Left ventricle myocardium superior (tissue), 1 donor: ENCODE data around the gene THOC5. TPM values are rescaled to one million over a fixed set of nuclear protein-coding genes. Genes with fewer than 3 reads are reported as not detected.
"Not testable (repeated sequence)": the region's sequence is repeated elsewhere in the genome, so short reads cannot be mapped to it uniquely, and the experiment has no call there.

Experiments
- ATAC-seq: fragments of 200-7000 bp; cut with Tn5 transposase; one replicate; pipeline ENCODE4 v1.9.1; 2020; ENCODE audit warnings: mild to moderate bottlenecking, moderate library complexity
- DNase-seq: peaks from one replicate; pipeline ENCODE4 v3.0.0-alpha.2; 2020
- intact Hi-C: fragments of 100-400 bp; cut with micrococcal nuclease; formaldehyde crosslinking; loops from one replicate; pipeline ENCODE4 v1.11.0; 2022
- total RNA-seq: library from RNA; stranded (reverse); fragmentation: NEBNext Ultra II Directional; extraction: Animal tissue kit (Norgen Biotek cat#: 25700); gene quantifications from one replicate; pipeline ENCODE4 v1.2.1, GENCODE V29; 2021
- donor health status: DM: no; HTN: yes; CAD: no; lungs with severe emphysema.

Gene THOC5
- total RNA-seq, 1 donor from 2014 or later, result 41.5 TPM

DNA sequence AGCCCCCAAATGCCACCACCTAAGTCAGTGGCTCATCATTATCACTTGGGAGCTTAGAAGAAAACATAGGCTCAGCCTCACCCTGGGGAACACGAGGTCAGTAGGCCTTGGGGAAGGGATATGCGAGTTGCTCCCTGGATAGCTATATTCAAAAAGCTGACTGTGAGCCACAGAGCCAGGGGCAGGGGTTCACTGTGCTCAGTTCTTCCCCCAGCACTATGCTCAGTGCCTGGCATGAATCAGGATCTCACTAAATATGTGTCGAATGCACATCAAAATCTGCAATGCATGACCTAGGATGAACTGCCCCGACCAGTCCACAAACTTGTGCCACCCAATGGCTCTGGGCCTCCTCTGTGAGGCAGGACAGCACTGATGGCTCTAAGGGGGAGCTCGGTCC, 35.1 kb downstream of the THOC5 start:
- no peak for ATAC-seq
- intact Hi-C loops, result no loop called here
- DNase-seq, result no peak

DNA sequence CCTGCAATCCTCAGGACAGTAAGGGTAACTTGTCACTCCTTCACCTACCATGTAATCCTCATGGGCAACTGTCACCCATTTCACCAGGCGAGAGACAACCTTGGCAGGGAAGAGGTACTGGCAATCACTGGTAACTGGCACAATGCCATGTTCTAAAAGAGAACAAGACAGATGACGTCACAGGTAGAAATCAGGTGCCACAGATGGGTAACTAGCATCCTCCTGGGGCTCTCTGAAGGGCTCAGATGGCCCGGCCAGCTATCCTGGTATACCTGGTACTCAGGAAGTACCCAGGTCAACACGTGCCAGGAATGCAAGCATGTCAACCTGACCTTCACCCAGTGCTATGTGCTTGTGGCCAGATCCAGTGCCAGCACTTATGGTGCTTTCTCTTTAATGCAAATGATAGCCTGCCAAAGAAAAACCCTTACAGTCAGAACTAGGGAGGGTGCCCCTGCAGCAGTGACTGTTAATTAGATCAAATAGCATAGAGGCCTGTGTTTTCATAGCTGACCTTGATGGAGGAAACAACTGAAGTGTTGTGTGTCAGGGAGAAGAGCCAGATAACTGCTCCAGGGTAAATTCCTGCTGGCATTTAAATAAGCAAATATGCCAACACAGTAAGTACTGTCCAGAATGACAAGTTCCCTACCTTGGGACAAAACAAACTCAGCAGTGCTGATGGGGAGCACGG, 36.2 kb downstream of the THOC5 start:
- DNase-seq (peak; percentile 41), ATAC-seq (peak; percentile 91)
- intact Hi-C loops, result no loop called here

DNA sequence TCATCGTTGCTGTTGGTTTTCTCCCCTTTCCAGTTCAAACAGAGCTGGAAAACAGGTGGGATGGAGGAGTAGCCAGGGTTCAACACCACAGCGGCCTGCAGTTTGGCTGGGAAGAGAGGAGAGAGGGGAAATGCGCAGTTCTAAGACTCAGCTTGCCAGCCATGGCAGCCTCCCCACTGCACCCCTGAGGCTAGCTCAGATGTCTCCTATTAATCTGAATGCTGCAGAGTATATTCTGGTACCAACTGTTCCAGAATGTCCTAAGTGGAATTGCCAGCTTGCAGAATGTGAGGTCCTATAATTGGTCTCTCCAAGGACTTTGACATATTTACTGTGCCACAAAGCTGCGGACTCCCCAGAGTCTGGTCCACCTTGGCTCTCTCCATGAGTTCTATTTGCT, 41.5 kb downstream of the THOC5 start:
- intact Hi-C loops, result no loop called here
- DNase-seq (no peak), ATAC-seq (no peak)

DNA sequence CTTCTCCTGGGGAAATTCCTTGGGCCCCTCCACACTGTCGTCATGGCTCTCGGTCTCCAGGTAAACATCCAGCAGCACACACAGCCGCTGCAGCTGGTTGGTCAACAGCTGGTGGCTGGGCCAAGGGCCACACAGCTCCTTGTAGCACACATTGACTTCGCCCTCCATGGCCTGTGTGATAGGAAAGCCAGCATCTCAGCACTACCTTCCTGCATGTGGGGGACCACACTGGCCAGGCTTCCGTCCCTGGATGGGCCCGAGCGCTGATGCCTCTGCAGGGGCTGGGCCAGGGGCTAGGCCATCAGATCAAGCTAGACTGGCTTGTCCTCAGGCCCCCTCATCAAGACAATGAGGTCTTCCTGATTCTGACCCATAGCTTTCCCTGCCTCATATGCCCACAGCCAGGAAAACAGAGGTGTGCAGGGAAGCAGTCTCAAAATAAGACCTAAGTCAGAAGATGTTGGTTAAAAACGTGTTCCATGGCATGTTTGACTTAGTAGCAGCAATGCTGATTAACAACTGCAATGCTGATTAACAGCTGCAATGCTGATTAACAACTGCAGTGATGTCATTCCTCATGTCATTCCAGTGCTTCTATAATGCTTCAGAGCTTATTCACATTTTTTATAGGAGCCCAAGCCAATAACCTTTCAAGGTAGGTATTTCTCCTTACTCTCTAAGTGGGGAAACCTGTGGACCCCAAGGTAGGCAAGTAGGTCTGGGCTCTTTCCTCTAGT, 42.3 kb downstream of the THOC5 start:
- intact Hi-C loops, result no loop called here
- DNase-seq (no peak), ATAC-seq (no peak)

DNA sequence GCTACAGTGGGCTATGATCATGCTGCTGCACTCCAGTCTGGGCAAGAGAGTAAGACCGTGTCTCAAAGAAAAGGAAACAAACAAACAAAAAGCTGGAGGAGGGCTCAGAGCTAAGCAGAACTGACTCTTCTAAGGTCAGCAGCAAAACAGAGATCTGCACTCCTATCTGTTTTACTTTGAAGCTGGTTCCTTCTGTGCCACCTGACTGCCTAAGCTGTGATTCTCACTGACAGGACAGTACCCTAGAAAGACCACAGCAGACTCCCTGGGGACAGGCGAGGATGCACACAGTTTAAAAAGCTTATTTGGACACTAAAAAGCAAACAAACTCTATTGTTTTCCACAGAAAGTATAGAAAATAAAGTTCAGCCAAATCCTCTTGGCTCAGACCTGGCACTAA, 43.0 kb downstream of the THOC5 start:
- intact Hi-C loops, result no loop called here
- no peak for DNase-seq
- no peak for ATAC-seq

DNA sequence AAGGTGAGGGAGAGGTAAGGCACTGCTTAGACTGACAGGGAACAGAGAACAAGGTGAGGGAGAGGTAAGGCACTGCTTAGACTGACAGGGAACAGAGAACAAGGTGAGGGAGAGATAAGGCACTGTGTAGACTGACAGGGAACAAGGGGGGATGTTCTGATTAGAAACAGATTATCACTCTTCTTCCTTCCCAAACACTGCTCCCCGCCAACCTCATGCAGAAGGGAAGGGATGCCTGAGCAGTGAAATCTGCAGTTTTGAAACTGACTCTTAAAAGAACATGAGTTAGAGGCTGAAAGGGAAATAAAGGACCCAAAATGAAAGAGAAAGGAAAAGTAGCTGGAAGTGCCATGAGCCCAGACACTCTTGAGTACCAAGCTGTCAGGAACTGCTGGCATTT, 43.7 kb downstream of the THOC5 start:
- no peak for DNase-seq
- intact Hi-C loops, result no loop called here
- ATAC-seq, result peak; percentile 33

DNA sequence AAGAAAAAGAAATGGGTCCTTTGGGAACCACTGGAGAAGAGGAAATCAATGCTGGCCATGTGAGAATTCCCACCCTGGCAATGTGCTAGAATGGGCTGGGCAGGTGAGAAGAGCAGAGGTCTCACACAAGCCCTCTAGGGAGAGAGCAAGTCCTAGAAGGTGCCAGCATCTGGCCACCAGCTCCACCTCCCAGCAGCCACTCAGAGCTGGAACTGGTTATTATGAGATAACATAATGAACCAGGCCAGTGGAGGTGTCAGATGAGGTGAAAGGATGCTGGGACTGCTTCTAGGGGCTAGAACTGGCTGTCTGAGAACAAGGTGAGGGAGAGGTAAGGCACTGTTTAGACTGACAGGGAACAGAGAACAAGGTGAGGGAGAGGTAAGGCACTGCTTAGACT, 44.3 kb downstream of the THOC5 start:
- DNase-seq (peak; percentile 39), ATAC-seq (peak; percentile 83)
- intact Hi-C loops, result no loop called here

DNA sequence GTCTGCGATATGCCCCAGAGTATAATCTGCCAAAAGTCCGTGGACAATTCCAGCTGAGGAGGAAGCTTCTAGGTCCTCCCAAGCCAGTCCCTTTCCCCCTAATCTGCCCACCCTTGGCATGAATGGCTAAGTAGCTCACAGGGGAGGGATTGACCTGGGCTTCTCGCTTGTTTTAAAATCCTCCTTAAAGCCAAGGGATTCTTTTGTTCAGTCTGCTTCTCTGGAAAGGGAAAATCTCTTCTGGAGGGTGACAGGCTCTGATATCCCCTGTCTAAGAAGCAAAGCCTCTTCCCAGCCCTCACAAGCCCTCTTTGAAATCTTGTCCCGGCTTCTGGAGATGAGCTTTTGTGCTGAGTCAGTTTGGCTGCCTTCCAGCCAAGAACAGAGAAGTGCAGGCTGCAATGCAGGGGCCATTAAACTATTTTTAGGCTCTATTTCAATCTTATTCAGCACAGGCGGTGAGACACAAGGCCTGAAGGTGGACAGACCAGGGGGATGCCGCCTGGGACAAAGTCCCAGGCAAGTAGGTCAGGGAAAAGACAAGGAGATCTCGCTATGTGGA, 49.7 kb downstream of the THOC5 start:
- ATAC-seq, result peak; percentile 82
- intact Hi-C loops, result no loop called here
- peak; percentile 43 for DNase-seq

DNA sequence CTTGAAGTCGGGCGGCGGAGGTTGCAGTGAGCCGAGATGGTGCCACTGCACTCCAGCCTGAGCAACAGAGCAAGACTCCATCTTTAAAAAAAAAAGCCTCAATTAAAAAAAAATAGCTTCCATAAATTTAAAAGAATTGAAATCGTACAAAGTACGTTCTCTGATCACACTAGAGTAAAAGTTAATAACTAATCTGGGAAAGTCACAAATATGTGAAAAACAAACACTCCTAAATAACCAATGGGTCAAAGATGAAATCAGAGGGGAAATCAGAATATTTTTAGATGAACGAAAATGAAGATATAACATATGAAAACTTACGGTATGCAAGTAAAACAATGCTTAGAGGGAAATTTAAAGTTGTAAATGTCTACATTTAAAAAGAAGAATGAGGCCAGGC, 53.7 kb downstream of the THOC5 start:
- DNase-seq (no peak), ATAC-seq (no peak)
- intact Hi-C loops, result no loop called here

DNA sequence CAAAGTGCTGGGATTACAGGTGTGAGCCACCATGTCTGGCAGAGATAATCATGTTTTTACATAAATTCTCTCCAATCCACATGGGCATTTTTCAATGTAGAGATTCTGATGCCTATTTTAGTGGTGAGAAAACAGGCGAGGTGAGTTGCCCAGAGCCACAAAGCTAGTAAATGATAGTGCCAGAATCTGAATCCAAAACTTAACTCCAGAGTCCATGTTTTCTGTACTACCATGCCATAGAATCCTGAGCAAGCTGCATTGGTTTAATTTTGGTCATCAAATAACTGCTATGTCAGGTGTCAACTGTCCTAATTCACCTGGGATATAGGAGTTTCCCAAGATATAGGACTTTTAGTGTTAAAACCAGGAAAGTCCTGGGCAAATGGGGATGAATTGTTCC, 59.9 kb downstream of the THOC5 start:
- intact Hi-C loops, result no loop called here
- no peak for ATAC-seq
- DNase-seq, result no peak

DNA sequence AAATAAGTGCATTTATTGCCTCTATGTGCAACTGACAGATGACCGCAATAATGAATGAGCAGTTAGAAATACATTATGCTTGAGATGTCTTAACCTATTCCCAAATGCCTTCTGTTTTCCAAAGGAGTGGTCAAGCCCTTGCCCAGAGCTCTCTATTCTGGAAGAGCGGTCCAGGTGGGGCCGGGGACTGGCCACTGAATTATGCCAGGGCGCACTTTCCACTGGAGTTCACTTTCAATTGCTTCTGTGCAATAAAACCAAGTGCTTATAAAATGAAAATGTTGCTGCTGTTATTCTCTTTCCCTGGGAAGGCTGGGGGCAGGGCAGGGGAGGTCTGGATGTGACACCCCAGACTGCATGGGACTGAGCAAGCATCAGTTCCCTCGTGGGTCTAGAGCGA, 62.5 kb downstream of the THOC5 start:
- ATAC-seq (no peak), DNase-seq (no peak)
- intact Hi-C loops, result no loop called here

DNA sequence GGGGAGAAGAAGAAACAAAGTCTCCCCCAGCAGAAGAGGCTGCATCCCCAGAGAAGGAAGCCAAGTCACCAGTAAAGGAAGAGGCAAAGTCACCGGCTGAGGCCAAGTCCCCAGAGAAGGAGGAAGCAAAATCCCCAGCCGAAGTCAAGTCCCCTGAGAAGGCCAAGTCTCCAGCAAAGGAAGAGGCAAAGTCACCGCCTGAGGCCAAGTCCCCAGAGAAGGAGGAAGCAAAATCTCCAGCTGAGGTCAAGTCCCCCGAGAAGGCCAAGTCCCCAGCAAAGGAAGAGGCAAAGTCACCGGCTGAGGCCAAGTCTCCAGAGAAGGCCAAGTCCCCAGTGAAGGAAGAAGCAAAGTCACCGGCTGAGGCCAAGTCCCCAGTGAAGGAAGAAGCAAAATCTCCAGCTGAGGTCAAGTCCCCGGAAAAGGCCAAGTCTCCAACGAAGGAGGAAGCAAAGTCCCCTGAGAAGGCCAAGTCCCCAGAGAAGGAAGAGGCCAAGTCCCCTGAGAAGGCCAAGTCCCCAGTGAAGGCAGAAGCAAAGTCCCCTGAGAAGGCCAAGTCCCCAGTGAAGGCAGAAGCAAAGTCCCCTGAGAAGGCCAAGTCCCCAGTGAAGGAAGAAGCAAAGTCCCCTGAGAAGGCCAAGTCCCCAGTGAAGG, 64.3 kb downstream of the THOC5 start:
- DNase-seq, ATAC-seq, intact Hi-C loops: not testable (repeated sequence)

DNA sequence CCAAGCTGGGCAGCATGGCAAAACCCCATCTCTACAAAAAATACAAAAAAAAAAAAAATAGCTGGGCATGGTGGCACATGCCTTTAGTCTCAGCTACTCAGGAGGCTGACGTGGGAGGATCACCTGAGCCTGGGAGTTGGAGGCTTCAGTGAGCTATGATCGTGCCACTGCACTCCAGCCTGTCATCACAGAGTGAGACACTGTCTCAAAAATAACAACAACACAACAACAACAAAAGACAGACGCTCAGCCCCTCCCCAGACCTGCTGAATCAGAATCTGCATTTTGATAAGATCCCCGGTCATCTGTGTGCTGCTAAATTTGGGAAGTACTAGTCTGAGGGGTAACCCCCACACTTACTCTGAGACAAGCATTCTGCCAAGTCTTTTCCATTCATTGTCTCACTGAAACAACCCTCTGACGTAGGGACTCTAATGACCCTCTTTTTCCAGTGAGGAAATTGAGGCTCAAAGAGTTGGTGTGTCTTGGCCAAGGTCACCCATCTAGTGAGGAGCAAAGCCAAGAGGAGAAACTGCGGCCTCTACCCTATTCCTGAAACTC, 66.1 kb downstream of the THOC5 start:
- no peak for DNase-seq
- ATAC-seq, result no peak
- intact Hi-C loops, result no loop called here

DNA sequence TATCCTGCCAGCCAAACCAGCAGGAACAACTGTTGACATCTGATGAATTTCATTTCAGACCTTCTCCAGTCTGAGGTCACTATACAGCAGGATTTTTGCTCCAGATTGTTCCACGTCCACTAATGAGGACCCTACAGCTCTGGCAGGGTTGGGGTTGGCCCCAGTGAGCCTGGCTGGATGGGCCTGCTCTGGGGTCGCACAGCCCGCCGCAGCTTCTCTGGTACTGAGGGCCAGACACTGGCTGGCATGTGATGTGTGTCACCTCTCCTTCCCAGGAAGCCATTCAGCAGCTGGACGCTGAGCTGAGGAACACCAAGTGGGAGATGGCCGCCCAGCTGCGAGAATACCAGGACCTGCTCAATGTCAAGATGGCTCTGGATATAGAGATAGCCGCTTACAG, 68.1 kb downstream of the THOC5 start:
- intact Hi-C loops, result no loop called here
- ATAC-seq, result no peak
- no peak for DNase-seq

DNA sequence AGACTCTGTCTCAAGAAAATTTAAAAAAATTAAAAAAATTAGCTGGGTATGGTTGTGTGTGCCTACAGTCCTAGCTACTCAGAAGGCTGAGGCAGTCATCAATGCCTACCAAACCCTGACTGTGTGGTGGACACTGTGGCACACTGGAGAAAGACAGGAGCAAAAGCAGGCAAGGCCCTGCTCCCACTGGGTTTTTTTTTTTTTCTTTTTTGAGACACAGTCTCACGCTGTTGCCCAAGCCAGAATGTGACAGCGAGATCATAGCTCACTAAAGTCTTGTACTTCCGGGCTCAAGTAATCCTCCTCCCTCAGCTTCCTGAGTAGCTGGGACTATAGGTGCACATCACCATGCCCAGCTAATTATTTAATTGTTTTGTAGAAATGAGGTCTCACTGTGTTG, 68.9 kb downstream of the THOC5 start:
- intact Hi-C loops, result no loop called here
- DNase-seq (no peak), ATAC-seq (no peak)

DNA sequence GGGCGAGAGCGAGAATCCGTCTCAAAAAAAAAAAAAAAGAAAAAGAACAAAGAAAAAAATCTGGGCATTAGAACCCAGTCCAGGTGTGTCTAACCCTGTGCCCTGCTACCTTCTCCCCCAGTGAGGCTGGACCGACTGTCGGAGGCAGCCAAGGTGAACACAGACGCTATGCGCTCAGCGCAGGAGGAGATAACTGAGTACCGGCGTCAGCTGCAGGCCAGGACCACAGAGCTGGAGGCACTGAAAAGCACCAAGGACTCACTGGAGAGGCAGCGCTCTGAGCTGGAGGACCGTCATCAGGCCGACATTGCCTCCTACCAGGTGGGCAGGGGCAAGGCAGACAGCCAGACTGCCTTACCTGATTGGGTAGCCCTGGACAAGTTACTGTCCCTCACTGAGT, 70.3 kb downstream of the THOC5 start:
- intact Hi-C loops, result no loop called here
- DNase-seq (no peak), ATAC-seq (no peak)

DNA sequence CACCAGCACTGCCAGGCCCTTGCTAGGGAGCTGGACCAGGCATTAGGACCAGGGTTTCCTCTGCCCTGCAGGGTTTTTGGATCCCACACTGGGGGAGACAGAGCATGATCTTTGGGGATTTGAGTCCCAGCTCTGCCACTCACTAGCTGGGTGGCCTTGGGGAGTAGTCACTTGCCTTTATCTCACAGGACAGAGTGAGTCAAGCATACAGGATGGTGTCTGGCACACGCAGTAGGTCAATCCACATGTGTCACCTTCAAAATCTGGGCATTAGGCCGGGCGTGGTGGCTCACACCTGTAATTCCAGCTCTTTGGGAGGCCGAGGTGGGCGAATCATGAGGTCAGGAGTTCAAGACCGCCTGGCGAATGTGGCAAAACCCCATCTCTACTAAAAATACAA, 70.8 kb downstream of the THOC5 start:
- intact Hi-C loops, result no loop called here
- DNase-seq, result no peak
- no peak for ATAC-seq

DNA sequence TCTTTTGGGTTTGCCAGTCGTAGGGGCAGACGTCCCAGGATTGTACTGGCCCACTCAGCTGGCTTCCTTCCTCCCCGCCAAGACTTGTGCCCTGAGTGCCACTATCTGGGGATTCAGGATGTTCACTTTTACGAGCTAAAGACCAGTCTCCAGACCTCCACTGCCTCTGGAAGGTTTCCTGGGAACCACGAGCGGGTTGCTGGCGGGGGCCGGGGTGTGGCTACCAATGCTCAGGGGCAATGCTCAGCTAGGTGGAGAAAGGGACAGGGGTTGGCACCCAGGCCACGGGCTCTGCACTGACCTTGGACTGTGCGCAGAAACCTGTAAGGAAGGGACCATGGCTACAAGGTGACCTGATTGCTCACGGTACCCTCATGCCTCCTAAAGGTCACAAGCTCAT, 71.3 kb downstream of the THOC5 start:
- intact Hi-C loops, result no loop called here
- DNase-seq (no peak), ATAC-seq (no peak)

DNA sequence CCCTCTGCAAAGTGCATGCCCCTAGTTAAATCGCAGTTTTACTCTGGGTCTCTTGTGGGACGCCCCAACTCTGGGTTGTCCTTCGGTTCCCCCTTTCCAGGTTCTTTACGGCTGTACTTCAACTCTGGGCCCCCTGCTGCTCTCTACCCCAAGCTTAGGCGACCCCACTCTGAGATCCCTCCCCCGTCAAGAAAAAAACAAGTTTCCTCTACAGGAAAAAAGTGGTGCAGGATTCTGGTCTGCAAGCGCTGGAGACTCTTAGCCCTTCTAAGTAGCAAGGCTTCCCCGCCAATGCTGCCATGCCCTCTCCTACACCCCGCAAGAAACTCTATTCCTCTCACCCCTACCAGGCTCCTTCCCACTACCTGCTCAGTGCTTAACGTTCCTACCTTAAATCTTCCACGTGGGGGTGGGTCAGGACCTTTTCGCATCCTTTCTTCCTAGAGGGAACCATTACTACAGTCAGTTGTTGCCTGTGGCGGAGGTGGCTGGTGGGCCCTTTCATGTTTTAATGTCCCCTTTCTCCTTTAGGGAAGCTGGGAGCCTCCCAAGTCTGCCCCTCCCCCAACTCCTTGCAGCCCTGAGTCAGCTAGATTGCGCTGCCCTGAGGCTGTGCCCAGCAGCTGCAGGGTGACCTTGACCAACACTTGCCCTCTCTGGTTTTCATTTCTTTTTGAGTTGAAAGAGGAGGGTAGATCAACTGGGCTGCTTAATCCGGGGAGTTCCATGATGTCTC, 72.1 kb downstream of the THOC5 start:
- DNase-seq, result no peak
- intact Hi-C loops, result no loop called here

More for the DNA sequence above, 72.1 kb downstream of the THOC5 start:
- no peak for ATAC-seq
